ENCODE results near the gene THSD7B.
A peak's percentile ranks its signal among the peaks of the same experiment; 100 is the strongest.
"Not testable (repeated sequence)": the region's sequence is repeated elsewhere in the genome, so short reads cannot be mapped to it uniquely, and the experiment has no call there.

The THSD7B gene

GRCh38 chr2:137607722-137608318, 842.5 kb downstream of the THSD7B start:
- no peak for DNase-seq

DNA sequence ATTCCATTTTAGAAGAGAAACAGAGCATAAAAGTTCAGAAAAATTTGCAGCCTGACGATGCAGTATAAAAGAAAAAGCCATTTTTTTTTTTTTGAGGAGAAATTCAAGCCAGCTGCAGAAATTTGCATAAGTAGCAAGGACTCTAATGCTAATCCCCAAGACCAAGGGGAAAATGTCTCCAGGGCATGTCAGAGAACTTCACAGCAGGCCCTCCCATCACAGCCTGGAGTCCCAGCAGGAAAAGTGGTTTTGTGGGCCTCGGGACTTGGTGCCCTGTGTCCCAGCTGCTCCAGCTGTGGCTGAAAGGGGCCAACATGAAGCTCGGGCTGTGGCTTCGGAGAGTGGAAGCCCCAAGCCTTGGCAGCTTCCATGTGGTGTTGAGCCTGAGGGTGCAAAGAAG, 873.6 kb downstream of the THSD7B start:
- DNase-seq, result no peak

DNA sequence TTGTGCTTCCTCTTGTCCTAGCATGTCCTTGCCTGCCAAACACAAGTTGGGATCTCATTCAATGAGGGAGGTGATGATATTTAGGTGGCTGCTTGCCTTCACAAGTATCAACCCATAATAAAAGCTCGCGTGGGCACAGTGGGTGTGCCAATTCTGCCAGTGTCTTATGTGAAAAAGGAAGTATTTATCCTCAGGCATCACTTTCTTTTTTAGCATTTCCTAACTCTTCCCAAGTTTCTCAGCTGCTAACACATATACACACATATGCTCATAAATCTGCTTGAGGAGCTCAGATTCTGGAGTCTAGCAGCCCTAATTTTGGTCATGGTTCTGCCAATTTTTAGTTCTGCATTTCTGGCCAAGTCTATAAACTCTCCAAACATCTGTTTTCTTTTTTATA, 879.4 kb downstream of the THSD7B start:
- DNase-seq, result no peak

- no peak for DNase-seq
Measured at GRCh38 chr2:137654046-137654445, 888.7 kb downstream of the THSD7B start.

- no peak for DNase-seq
Measured at GRCh38 chr2:137655814-137656213, 890.5 kb downstream of the THSD7B start.

GRCh38 chr2:137658433-137658832, 893.1 kb downstream of the THSD7B start:
- no peak for DNase-seq

GRCh38 chr2:137659616-137660015, 894.3 kb downstream of the THSD7B start:
- no peak for DNase-seq

DNA sequence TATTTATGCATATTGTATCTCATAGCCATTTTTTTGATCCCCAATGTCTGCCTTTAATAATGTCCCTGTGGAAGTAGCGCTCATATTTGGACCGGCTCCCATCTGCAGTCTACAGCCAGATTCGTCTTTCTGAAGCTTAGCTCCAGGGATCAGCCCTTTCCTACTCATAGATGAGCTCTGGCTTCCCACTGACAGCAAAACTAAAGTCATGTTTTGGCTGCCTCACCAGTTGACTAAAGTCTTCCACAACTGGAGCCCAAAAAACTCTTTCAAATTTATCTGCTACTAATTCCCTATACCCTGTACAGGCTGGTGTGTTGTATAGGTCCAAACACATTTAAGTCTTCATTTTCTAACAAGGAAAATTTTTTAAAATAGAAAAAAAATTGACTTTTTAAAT, 904.8 kb downstream of the THSD7B start:
- DNase-seq, result no peak

DNA sequence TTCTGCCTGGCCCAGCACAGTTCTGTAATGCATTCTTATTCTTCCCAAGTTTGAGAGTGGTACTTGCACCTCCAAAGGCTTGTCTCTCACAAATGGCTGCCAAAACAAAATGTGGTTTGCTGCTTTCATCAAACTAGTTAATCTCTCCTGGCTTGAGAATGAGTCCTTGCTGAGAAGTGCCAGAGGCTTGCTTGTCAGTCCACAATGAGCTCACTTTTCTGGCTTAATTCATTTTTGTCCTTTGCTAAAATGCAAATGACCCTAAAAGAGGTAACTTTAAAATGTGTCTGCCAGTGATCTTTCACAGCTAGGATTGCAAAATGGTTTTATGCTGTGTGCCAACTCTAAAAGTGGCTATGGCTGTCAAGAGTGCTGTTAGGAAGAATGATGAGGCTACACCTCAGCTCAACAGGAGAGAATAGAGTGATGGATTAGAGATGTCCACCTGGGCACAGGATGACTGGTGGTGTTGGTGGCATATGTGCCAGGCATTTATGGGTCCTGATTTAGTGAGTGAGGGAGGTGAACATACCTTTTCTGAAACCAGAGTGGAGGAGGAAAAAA, 907.7 kb downstream of the THSD7B start:
- DNase-seq, result no peak

GRCh38 chr2:137674991-137675390, 909.6 kb downstream of the THSD7B start:
- no peak for DNase-seq

DNA sequence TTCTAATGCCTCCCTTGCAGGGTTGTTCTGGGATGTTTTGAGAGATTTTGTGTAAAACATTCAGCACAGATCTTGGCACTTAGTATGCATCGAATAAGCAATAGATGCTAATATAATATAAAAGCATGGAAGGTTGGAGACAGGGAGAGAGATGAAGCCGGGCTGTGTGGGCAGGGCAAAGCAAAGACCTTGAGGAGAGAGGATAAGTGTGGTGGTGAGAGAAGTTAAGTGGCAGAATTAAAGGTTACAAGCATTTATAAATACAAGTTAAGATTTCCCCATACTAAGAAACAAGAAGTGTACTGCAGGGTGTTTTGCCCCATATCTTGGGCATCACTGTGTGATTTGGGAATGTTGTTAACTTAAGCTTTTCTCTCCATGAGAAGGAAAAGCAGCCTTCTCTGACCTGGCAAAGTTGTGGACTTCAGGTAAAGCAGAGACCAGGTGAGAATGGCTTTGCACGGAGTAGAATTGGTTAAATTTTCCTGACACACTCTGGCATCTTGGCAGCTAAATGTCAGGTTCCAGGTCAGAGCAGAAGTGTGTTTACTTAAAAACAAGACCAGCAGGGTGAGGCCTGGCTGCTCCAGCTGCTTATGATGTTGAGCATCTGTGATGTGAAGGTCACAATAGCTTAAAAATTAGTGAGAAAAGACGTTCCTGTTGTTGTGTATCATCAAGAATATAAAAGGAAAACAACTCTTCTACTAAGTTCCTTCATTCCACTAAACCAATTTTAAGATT, 910.4 kb downstream of the THSD7B start:
- DNase-seq, result no peak

DNA sequence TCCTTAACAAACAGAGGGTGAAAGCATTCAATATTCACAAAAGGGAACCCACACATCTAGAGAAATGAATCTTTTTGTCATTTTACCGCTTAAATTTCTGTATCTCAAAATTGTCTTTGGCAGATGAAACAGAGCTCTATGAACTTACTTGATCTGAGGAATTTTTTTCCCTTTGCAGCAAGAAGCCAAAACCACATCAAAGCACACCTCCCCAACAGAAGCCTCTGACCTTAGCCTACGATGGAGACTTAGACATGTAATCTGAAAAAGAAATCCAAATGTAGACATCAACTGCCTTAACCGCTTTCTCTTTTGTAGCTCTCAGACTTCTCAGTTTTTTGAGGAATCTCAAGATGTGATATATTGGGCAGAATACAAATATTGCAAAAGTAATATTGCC, 911.0 kb downstream of the THSD7B start:
- DNase-seq, result no peak

GRCh38 chr2:137677466-137677865, 912.1 kb downstream of the THSD7B start:
- peak; percentile 0 for DNase-seq

DNA sequence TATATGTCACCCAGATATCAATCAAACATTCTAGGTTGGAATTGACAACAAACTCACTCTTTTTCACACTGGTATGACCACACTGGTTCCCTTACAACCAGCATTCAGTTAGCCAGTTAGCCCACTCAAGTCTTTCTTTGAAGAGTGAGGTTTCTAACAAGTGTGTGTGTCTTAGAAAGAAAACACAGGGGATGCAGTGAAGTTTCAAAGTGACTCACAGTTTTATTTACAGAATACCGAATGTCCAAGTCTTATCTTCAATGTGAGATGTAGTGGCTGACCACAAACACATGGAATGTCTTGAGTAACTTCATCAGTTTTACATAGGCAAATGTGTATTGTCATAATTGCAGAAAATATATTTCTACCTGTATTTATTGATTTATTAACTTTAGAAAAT, 924.2 kb downstream of the THSD7B start:
- DNase-seq, result no peak

DNA sequence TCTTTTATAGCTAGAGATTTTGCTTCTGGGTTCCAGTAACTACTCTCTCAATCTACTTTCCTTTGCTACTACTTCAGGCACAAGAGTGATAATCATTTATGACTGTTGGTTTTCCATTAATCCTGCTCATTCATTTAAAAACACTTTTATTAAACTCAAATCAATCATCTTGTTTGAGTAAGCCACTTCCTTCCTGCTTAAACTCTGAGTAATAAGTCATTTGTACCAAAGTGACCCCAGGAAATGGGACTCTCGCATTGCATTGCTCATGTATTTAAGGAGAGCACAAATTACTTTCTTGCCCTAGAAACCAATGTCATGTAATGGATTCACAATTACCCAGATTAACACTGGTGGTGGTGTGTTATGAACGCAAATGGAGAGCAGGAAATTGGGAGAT, 928.2 kb downstream of the THSD7B start:
- DNase-seq, result no peak

GRCh38 chr2:137696916-137697315, 931.6 kb downstream of the THSD7B start:
- DNase-seq, result no peak

- not testable (repeated sequence) for DNase-seq
Measured at GRCh38 chr2:137700250-137700649, 934.9 kb downstream of the THSD7B start.

DNA sequence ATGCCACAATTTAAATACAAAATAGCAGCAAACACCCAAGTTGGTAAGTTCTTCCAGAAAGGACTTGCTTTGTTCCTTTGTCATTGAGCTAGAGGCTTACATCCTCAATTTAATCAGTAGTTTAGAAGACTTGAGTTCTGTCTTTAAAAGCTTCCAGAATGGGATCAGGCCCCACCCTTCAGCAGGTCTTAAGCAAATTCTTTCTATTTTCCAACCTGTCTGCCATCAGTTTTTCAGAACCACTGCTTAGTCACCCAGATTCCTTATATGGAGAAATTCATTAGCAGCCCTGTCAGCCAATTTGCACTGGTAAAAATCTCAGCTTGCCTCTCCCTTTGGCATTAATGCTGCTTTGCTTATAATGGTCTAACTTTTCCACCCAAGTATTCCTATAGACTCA, 935.3 kb downstream of the THSD7B start:
- no peak for DNase-seq

DNA sequence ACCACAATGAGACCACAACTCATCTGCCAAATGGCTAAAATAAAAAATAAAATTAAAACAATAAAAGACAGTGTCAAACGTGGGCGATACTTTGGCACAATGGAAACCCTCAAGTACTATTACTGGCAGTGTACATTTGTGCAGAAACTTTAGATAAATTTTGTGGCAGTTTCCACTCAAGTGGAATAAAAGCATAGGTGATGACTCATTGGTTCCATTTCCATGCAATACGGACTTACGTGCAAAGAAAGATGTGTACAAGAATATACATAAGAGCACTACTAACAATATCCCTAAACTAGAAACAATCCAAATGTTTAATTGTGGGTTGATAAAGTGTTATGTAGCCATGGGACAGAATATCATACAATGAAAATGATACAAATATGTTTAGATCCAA, 940.0 kb downstream of the THSD7B start:
- no peak for DNase-seq

- DNase-seq, result peak; percentile 39
Measured at GRCh38 chr2:137706786-137707613, 941.7 kb downstream of the THSD7B start.

DNA sequence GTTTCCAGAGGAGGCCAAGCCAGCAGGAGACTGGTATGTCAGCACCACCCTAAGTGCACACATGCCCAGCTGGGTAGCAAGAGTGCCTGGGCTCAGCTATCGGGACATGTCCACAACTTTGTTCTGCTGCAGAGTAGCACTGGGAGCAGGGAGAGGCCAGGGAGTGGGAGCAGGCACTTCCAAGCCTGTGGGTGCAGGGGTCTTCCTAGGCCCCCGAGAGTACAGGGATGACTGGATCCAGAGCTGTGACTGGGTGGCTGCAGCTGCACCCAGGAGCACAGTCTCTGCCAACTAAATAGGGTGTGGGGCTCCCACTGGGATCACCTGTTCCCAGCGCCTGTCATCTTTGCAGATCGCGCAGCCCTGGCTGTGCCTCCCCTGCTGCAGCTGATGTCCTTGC, 943.0 kb downstream of the THSD7B start:
- DNase-seq, result no peak

- no peak for DNase-seq
Measured at GRCh38 chr2:137715731-137716191, 950.4 kb downstream of the THSD7B start.

- DNase-seq, result no peak
Measured at GRCh38 chr2:137718786-137719185, 953.4 kb downstream of the THSD7B start.

- no peak for DNase-seq
Measured at GRCh38 chr2:137721733-137722132, 956.4 kb downstream of the THSD7B start.

Measured in hematopoietic multipotent progenitor cell treated with erythropoietin and hydrocortisone succinate and interleukin-3 and kit ligand, for 4 days (in vitro differentiated cells).